ENCODE results near the gene SCFD1.
"Not testable (repeated sequence)": the region's sequence is repeated elsewhere in the genome, so short reads cannot be mapped to it uniquely, and the experiment has no call there.

Gene SCFD1

DNA sequence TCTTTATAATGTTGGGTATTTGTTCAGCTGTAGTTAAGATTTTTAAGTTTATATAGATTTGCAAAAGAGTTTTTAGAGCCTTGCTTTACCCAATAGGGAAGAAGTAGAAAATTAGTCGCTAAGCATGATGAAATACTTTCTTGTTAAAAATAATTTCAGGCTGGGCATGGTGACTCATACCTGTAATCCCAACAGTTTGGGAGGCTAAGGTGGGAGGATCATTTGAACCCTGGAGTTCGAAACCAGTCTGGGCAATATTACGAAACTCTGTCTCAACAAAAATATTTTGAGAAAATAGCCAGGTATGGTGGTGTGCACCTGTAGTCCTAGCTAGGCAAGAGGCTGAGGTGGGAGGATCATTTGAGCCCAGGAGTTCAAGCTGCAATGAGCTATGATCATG, 18.7 kb upstream of the SCFD1 start:
- no peak overlapping the region for H3K4me2 ChIP-seq (ENCODE audit: low read length)
- no peaks in the 10 kb centered on the region for H3K9me3 ChIP-seq (ENCODE audit: control insufficient read depth, insufficient read depth, low read length)
- H3K36me3 ChIP-seq (ENCODE audit: control insufficient read depth, low read length), result peaks cover 83% of the 10 kb centered on the region
- no peaks in the 10 kb centered on the region for H3F3A ChIP-seq (ENCODE audit: control insufficient read depth, insufficient read depth)
- no peaks in the 10 kb centered on the region for H4K20me1 ChIP-seq (ENCODE audit: control insufficient read depth, insufficient read depth, low read depth, low read length)
- TF ChIP-seq, protein P1, sequence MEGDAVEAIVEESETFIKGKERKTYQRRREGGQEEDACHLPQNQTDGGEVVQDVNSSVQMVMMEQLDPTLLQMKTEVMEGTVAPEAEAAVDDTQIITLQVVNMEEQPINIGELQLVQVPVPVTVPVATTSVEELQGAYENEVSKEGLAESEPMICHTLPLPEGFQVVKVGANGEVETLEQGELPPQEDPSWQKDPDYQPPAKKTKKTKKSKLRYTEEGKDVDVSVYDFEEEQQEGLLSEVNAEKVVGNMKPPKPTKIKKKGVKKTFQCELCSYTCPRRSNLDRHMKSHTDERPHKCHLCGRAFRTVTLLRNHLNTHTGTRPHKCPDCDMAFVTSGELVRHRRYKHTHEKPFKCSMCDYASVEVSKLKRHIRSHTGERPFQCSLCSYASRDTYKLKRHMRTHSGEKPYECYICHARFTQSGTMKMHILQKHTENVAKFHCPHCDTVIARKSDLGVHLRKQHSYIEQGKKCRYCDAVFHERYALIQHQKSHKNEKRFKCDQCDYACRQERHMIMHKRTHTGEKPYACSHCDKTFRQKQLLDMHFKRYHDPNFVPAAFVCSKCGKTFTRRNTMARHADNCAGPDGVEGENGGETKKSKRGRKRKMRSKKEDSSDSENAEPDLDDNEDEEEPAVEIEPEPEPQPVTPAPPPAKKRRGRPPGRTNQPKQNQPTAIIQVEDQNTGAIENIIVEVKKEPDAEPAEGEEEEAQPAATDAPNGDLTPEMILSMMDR (IDR thresholded peaks at IDR 0.05; ENCODE audit: low read depth, low read length, poor library complexity, severe bottlenecking), result no peak
- no peak for TF ChIP-seq EZH2phosphoT487 (IDR thresholded peaks at IDR 0.05; ENCODE audit: borderline replicate concordance, low read length)
- H3K9me2 ChIP-seq (replicated peaks; ENCODE audit: control insufficient read depth, low read length), result no peaks in the 10 kb centered on the region
- no peaks in the 10 kb centered on the region for H3K79me2 ChIP-seq (ENCODE audit: control insufficient read depth, low read length)
- H3K27ac ChIP-seq (ENCODE audit: low read depth, low read length), result no peak overlapping the region
- H3K27me3 ChIP-seq (ENCODE audit: control insufficient read depth, low read length), result no peaks in the 10 kb centered on the region
- H3K4me1 ChIP-seq (ENCODE audit: control insufficient read depth, low read length), result no peaks in the 10 kb centered on the region
- H3K4me3 ChIP-seq (ENCODE audit: low read length), result no peak overlapping the region

GRCh38 chr14:30604696-30605095, 17.4 kb upstream of the SCFD1 start:
- not testable (repeated sequence) for H3K4me3 ChIP-seq (ENCODE audit: low read length); H3K9me3 ChIP-seq (ENCODE audit: control insufficient read depth, insufficient read depth, low read length); H3K4me2 ChIP-seq (ENCODE audit: low read length); H3K27ac ChIP-seq (ENCODE audit: low read depth, low read length); H4K20me1 ChIP-seq (ENCODE audit: control insufficient read depth, insufficient read depth, low read depth, low read length); H3K9me2 ChIP-seq (replicated peaks; ENCODE audit: control insufficient read depth, low read length); H3K27me3 ChIP-seq (ENCODE audit: control insufficient read depth, low read length); H3K4me1 ChIP-seq (ENCODE audit: control insufficient read depth, low read length); H3K79me2 ChIP-seq (ENCODE audit: control insufficient read depth, low read length); H3F3A ChIP-seq (ENCODE audit: control insufficient read depth, insufficient read depth)
- peaks cover 79% of the 10 kb centered on the region for H3K36me3 ChIP-seq (ENCODE audit: control insufficient read depth, low read length)

- Histone ChIP-seq H3K36me3 (ENCODE audit: control insufficient read depth, low read length) (peaks cover 79% of the 10 kb centered on the region), H3K4me3 (ENCODE audit: low read length) (no peak overlapping the region), H3K9me2 (replicated peaks; ENCODE audit: control insufficient read depth, low read length) (no peaks in the 10 kb centered on the region), H3F3A (ENCODE audit: control insufficient read depth, insufficient read depth) (no peaks in the 10 kb centered on the region), H4K20me1 (ENCODE audit: control insufficient read depth, insufficient read depth, low read depth, low read length) (no peaks in the 10 kb centered on the region), H3K4me1 (ENCODE audit: control insufficient read depth, low read length) (no peaks in the 10 kb centered on the region), H3K27ac (ENCODE audit: low read depth, low read length) (no peak overlapping the region), H3K9me3 (ENCODE audit: control insufficient read depth, insufficient read depth, low read length) (no peaks in the 10 kb centered on the region), H3K79me2 (ENCODE audit: control insufficient read depth, low read length) (no peaks in the 10 kb centered on the region), H3K27me3 (ENCODE audit: control insufficient read depth, low read length) (no peaks in the 10 kb centered on the region), H3K4me2 (ENCODE audit: low read length) (no peak overlapping the region)
- TF ChIP-seq, protein P1 (IDR thresholded peaks at IDR 0.05; ENCODE audit: low read depth, low read length, poor library complexity, severe bottlenecking), result no peak
- no peak for TF ChIP-seq EZH2phosphoT487 (IDR thresholded peaks at IDR 0.05; ENCODE audit: borderline replicate concordance, low read length)
Measured at GRCh38 chr14:30607156-30607780, 14.9 kb upstream of the SCFD1 start.

DNA sequence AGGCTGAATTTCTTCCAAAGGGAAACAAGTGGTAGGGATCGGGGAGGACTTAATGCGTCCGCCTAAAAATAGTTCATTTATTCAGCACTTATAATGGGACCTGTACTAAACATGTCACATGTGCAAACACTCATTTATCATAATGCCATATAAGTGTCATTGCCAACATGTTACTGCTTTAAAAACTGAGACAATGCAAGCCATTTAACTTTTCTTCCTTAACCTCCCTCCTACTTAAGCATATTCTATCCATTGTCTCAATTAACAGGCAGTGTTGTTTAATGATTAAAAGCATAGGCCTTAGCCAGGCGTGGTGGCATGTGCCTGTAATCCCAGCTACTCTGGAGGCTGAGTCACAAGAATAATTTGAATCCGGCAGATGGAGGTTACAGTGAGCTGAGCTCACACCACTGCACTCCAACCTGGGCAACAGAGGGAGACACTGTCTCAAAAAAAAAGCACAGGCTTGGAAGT, 13.5 kb upstream of the SCFD1 start:
- no peaks in the 10 kb centered on the region for H3K9me2 ChIP-seq (replicated peaks; ENCODE audit: control insufficient read depth, low read length)
- no peaks in the 10 kb centered on the region for H3K79me2 ChIP-seq (ENCODE audit: control insufficient read depth, low read length)
- H3K4me3 ChIP-seq (ENCODE audit: low read length), result no peak overlapping the region
- no peaks in the 10 kb centered on the region for H3K9me3 ChIP-seq (ENCODE audit: control insufficient read depth, insufficient read depth, low read length)
- H3K27ac ChIP-seq (ENCODE audit: low read depth, low read length), result no peak overlapping the region
- H3K4me1 ChIP-seq (ENCODE audit: control insufficient read depth, low read length), result no peaks in the 10 kb centered on the region
- no peaks in the 10 kb centered on the region for H4K20me1 ChIP-seq (ENCODE audit: control insufficient read depth, insufficient read depth, low read depth, low read length)
- H3K27me3 ChIP-seq (ENCODE audit: control insufficient read depth, low read length), result no peaks in the 10 kb centered on the region
- TF ChIP-seq, protein P1 (IDR thresholded peaks at IDR 0.05; ENCODE audit: low read depth, low read length, poor library complexity, severe bottlenecking), result no peak
- TF ChIP-seq EZH2phosphoT487 (IDR thresholded peaks at IDR 0.05; ENCODE audit: borderline replicate concordance, low read length), result no peak
- H3F3A ChIP-seq (ENCODE audit: control insufficient read depth, insufficient read depth), result no peaks in the 10 kb centered on the region
- no peak overlapping the region for H3K4me2 ChIP-seq (ENCODE audit: low read length)
- peaks cover 68% of the 10 kb centered on the region for H3K36me3 ChIP-seq (ENCODE audit: control insufficient read depth, low read length)

Data from DOHH2 (cell line).